Measurements from ENCODE around the gene SLCO4C1.

SLCO4C1 gene

GRCh38 chr5:102278231-102278630, 17.9 kb downstream of the SLCO4C1 start:
- DNase-seq (ENCODE audit: low read depth), result no peak
- H3K4me3 ChIP-seq (ENCODE audit: low read depth, low read length), result no peak overlapping the region
- in situ Hi-C loops (cut with HindIII; ENCODE audit: low sequenced_read_pairs), result no loop called here
- TF ChIP-seq CTCF (IDR thresholded peaks at IDR 0.05; ENCODE audit: low read depth, low read length, missing control alignments), result no peak

GRCh38 chr5:102277144-102277543, 18.9 kb downstream of the SLCO4C1 start:
- TF ChIP-seq CTCF (IDR thresholded peaks at IDR 0.05; ENCODE audit: low read depth, low read length, missing control alignments), result no peak
- DNase-seq (ENCODE audit: low read depth), result no peak
- H3K4me3 ChIP-seq (ENCODE audit: low read depth, low read length), result no peak overlapping the region
- in situ Hi-C loops (cut with HindIII; ENCODE audit: low sequenced_read_pairs), result no loop called here

- in situ Hi-C loops (cut with HindIII; ENCODE audit: low sequenced_read_pairs), result no loop called here
- TF ChIP-seq CTCF (IDR thresholded peaks at IDR 0.05; ENCODE audit: low read depth, low read length, missing control alignments), result no peak
- no peak for DNase-seq (ENCODE audit: low read depth)
- H3K4me3 ChIP-seq (ENCODE audit: low read depth, low read length), result no peak overlapping the region
Measured at GRCh38 chr5:102271759-102272158, 24.3 kb downstream of the SLCO4C1 start.

- no peak overlapping the region for H3K4me3 ChIP-seq (ENCODE audit: low read depth, low read length)
- in situ Hi-C loops (cut with HindIII; ENCODE audit: low sequenced_read_pairs), result no loop called here
- TF ChIP-seq CTCF (IDR thresholded peaks at IDR 0.05; ENCODE audit: low read depth, low read length, missing control alignments), result no peak
- DNase-seq (ENCODE audit: low read depth), result no peak
Measured at GRCh38 chr5:102270036-102270435, 26.0 kb downstream of the SLCO4C1 start.

- in situ Hi-C loops (cut with HindIII; ENCODE audit: low sequenced_read_pairs), result no loop called here
- no peak overlapping the region for H3K4me3 ChIP-seq (ENCODE audit: low read depth, low read length)
- no peak for TF ChIP-seq CTCF (IDR thresholded peaks at IDR 0.05; ENCODE audit: low read depth, low read length, missing control alignments)
- DNase-seq (ENCODE audit: low read depth), result no peak
Measured at GRCh38 chr5:102262688-102263087, 33.4 kb downstream of the SLCO4C1 start.

- in situ Hi-C loops (cut with HindIII; ENCODE audit: low sequenced_read_pairs), result no loop called here
- TF ChIP-seq CTCF (IDR thresholded peaks at IDR 0.05; ENCODE audit: low read depth, low read length, missing control alignments), result no peak
- no peak overlapping the region for H3K4me3 ChIP-seq (ENCODE audit: low read depth, low read length)
- no peak for DNase-seq (ENCODE audit: low read depth)
Measured at GRCh38 chr5:102249381-102249780, 46.7 kb downstream of the SLCO4C1 start.

- no peak for DNase-seq (ENCODE audit: low read depth)
- in situ Hi-C loops (cut with HindIII; ENCODE audit: low sequenced_read_pairs), result no loop called here
- no peak for TF ChIP-seq CTCF (IDR thresholded peaks at IDR 0.05; ENCODE audit: low read depth, low read length, missing control alignments)
- H3K4me3 ChIP-seq (ENCODE audit: low read depth, low read length), result no peak overlapping the region
Measured at GRCh38 chr5:102243213-102243612, 52.9 kb downstream of the SLCO4C1 start.
